Fibroblast of pulmonary artery (primary cell): ENCODE data around the gene GADD45B.

Source experiments
- DNase-seq: peaks from one replicate; pipeline ENCODE4 v3.0.0-alpha.2; 2010; ENCODE audit warnings: low read depth
- H3K4me3 ChIP-seq: replicated peaks from 2 replicates; pipeline ENCODE4 v1.5.1; 2011; ENCODE audit warnings: low read depth, mild to moderate bottlenecking, control low read depth, low read length, moderate library complexity
- TF ChIP-seq, protein P1 (sequence below): IDR thresholded peaks from 2 replicates; pipeline ENCODE4 v1.5.1; 2011; ENCODE audit warnings: mild to moderate bottlenecking, control low read depth, low read length, inconsistent platforms; ENCODE audit errors: missing control alignments

GADD45B gene

DNA sequence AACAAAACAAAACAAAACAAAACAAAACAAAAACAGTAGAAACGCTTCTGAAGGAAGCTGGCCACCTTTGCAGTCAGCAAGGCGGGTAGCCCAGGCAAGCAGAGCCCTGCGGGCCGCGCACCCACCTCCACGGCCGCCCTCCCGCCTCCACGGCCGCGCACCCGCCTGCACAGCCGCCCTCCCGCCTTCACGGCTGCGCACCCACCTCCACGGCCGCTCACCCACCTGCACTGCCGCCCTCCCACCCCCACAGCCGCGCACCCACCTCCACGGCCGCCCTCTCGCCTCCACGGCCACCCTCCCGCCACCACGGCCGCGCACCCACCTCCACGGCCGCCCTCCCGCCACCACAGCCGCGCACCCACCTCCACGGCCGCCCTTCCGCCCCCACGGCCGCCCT lies 39.5 kb upstream of the GADD45B start:
- TF ChIP-seq, protein P1, sequence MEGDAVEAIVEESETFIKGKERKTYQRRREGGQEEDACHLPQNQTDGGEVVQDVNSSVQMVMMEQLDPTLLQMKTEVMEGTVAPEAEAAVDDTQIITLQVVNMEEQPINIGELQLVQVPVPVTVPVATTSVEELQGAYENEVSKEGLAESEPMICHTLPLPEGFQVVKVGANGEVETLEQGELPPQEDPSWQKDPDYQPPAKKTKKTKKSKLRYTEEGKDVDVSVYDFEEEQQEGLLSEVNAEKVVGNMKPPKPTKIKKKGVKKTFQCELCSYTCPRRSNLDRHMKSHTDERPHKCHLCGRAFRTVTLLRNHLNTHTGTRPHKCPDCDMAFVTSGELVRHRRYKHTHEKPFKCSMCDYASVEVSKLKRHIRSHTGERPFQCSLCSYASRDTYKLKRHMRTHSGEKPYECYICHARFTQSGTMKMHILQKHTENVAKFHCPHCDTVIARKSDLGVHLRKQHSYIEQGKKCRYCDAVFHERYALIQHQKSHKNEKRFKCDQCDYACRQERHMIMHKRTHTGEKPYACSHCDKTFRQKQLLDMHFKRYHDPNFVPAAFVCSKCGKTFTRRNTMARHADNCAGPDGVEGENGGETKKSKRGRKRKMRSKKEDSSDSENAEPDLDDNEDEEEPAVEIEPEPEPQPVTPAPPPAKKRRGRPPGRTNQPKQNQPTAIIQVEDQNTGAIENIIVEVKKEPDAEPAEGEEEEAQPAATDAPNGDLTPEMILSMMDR = no peak
- no peak overlapping the region for H3K4me3 ChIP-seq
- no peak for DNase-seq

DNA sequence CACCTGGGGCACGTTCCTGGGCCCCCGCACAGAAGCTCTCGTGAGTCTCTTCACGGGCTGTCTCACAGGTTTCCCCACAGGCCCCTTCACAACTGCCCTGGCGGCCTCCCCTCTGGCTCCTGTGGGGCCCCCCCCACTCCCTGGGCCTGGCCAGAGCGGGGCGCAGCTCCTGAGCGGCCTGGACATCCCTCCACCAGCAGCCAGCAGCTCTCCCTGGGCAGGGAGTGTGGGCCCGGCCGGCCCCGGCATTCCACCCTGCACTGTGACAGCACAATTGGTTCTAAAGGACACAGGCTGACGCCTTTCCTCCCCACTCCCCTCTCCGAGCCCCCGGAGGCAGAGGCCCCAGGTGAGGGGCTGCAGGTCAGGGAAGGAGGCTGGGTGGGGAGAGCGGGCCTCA lies 39.0 kb upstream of the GADD45B start:
- no peak for DNase-seq
- TF ChIP-seq, protein P1 = no peak
- H3K4me3 ChIP-seq = no peak overlapping the region

DNA sequence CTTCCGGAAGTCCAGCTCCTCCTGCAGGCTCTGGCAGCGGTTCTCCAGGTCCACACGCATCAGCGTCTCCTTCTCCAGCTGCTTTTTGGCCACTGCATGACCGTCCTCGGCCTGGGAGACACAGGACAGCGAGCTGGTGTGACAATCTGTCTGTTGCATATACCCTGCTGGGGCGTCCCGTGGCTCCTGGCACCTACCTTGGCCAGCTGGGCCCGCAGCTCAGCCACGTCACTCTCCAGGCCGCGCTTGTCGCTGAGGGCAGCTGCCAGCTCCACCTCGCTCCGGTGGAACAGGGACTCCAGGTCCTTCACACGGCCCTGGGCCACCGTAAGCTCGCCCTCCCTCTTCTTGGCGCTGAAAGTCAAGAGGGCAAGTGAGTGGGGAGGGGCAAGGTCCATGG lies 37.7 kb upstream of the GADD45B start:
- no peak overlapping the region for H3K4me3 ChIP-seq
- no peak for DNase-seq
- TF ChIP-seq, protein P1 = no peak

DNA sequence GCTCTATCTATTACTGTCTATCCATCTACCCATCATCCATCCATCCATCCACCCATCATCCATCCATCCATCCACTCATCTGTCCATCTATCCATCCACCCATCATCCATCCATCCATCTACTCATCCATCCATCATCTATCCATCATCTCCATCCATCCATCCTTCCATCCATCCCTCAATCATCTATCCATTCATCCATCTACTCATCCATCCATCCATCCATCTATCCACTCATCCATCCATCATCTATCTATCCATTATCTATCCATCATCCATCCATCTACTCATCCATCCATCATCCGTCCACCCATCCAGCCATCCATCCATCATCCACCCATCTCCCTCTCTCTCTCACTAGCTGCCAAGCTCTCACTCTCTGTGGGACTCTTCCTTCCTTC lies 35.4 kb upstream of the GADD45B start:
- H3K4me3 ChIP-seq = no peak overlapping the region
- DNase-seq = no peak
- TF ChIP-seq, protein P1 = no peak

DNA sequence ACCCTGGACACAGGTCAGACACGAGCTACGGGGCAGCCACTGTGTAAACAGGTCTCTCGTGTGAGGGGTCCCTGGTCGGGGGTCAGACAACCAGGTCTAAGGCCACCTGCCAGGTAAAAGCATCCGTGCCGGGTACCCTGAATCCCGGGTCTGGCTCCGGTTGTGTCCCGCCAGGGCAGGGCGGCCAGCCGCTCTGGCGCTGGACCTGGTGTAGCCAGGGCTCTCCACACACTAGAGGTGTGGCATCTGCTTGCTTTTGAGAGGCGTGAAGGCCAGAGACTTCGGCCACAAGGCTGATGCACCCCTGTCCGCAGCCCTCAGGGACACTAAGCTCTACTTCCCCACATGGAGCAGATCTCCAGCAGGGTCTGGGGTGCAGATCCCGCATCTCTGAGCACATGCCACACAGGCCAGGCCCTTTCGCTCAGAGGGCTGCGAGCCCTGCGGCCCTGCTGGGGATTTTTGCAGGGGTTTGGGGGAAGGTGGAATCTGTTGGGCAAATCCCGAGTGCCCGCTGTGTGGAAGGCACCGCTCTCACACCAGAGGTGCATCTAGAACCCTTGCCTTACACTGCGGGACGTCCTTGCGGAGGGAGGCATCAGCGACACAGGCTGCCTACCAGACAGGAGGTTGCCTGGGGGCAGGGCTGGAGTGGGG lies 34.7 kb upstream of the GADD45B start:
- H3K4me3 ChIP-seq = no peak overlapping the region
- TF ChIP-seq, protein P1 = no peak
- no peak for DNase-seq

DNA sequence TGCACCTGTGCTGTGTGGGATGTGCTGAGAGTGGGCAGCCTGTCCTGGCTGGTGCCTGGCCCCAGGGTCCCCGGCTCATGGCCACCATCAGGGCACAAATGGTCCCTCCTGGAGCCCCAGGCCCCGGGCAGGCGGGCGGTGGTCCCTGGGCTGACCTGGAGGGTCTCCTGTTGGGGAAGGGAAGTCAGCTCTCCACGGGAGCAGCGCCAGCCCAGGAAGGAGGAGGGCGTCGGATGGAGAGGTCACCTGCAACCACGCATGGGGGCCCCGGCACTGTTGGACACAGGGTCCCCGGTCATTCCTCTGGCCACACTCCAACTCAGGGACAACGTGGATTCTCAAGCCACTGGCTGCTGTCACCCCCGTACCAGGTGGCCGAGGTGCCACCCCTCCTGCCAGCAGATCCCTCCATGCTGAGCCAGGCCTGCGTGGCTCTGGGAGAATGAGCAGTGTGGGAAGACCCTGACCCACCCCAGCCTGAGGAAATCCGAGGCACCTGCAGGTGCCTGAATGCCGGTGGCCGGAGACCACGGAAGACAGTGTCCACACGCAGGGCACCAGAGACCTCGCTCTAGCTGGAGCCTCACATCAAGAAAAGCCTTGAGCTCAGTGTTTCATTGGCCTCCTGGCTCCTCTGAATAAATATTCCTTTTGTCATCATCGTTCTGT lies 32.7 kb upstream of the GADD45B start:
- H3K4me3 ChIP-seq = no peak overlapping the region
- TF ChIP-seq, protein P1 = no peak
- DNase-seq = no peak

DNA sequence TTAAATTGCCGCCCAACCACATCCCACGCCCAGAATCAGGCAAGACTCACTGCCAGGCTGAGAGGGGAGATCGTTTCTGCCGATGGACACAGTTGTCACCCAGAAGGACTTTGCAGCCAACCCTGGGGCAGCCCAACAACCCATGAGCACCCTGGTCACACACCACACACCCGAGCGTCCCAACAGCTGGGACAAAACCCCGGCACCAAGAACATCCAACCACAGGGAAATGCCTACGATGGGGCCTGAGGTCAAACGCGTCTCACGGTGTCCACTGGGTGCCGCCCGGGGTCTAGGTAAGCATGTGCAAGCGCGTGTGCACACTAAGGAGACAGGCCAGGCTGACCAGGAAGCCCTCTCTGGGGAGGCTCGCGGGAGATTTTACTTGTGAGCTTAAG lies 32.1 kb upstream of the GADD45B start:
- H3K4me3 ChIP-seq = no peak overlapping the region
- TF ChIP-seq, protein P1 = no peak
- DNase-seq = no peak
